ENCODE results near the gene CTRB2.
A peak's percentile ranks its signal among the peaks of the same experiment; 100 is the strongest.

Gene CTRB2

GRCh38 chr16:75193730-75194444 is 13.1 kb downstream of the CTRB2 start:
- H3K27ac Mint-ChIP-seq = no peak overlapping the region
- ATAC-seq = no peak
- no peaks in the 10 kb centered on the region for H3K4me1 Mint-ChIP-seq
- H3K27me3 Mint-ChIP-seq = peaks cover 28% of the 10 kb centered on the region
- no peak overlapping the region for H3K4me3 Mint-ChIP-seq
- no peaks in the 10 kb centered on the region for H3K9me3 Mint-ChIP-seq
- H3K36me3 Mint-ChIP-seq (ENCODE audit: low read depth) = no peaks in the 10 kb centered on the region
- DNase-seq = no peak

DNA sequence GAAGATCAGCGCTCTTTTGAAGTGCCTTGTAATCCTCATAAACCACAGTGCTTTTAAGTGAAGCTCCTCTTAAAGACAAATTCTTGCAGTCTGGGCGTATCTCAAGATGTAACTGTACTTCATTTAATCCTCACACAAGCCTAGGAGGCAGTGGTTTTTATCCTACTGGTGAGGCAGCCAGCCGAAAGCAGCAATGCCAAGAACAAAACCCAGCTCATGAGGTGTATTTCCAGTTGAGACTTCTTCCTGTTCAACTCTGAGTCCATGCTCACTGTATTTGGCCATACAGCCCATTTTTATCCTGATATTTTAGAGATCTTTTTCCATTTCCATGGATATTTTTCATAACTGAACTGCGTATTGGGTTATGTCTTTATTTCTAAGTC is 13.7 kb downstream of the CTRB2 start:
- Mint-ChIP-seq H3K36me3 (ENCODE audit: low read depth) (no peaks in the 10 kb centered on the region), H3K27me3 (peaks cover 25% of the 10 kb centered on the region)

GRCh38 chr16:75192606-75193264 is 14.2 kb downstream of the CTRB2 start:
- peaks cover 20% of the 10 kb centered on the region for H3K27me3 Mint-ChIP-seq
- DNase-seq = no peak
- H3K36me3 Mint-ChIP-seq (ENCODE audit: low read depth) = no peaks in the 10 kb centered on the region

More for the DNA sequence above, 13.7 kb downstream of the CTRB2 start:
- Mint-ChIP-seq H3K4me3 (no peak overlapping the region), H3K4me1 (no peaks in the 10 kb centered on the region), H3K27ac (no peak overlapping the region), H3K9me3 (no peaks in the 10 kb centered on the region)
- DNase-seq = no peak
- no peak for ATAC-seq

DNA sequence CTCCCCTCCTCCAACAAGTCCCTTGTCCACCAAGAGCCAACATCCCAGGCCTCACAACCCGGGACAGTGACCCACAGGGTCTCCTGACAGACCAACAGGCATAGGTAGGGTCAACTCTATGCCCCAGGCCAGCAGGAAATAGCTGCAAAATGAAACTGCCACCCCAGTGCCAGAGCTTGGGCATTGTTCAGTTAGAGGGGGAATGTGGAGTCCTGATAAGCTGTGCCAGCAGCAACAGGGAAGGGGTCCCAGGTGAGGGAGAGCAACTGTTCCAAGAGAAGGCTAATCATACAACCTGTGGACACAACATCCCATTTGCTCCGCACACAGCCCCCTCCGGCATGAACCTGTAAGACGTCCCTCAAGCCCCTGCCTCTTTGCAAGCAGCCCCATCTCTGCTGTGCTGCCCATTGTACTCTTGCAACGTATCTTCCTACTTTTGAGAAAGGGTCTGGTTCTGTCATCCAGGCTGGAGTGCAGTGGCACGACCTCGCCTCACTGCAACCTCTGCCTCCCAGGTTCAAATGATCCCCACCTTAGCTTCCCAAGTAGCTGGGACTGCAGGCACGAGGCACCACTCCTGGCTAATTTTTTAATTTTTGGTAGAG is 17.2 kb downstream of the CTRB2 start:
- Mint-ChIP-seq H3K9me3 (no peaks in the 10 kb centered on the region), H3K27me3 (peaks cover 10% of the 10 kb centered on the region), H3K4me1 (no peaks in the 10 kb centered on the region), H3K4me3 (no peak overlapping the region), H3K27ac (no peak overlapping the region), H3K36me3 (ENCODE audit: low read depth) (no peaks in the 10 kb centered on the region)
- ATAC-seq (peak; percentile 24), DNase-seq (no peak)

More at GRCh38 chr16:75192606-75193264, 14.2 kb downstream of the CTRB2 start:
- H3K4me1 Mint-ChIP-seq = no peaks in the 10 kb centered on the region
- no peak overlapping the region for H3K27ac Mint-ChIP-seq
- no peak overlapping the region for H3K4me3 Mint-ChIP-seq
- no peak for ATAC-seq
- H3K9me3 Mint-ChIP-seq = no peaks in the 10 kb centered on the region

GRCh38 chr16:75188832-75189477 is 18.0 kb downstream of the CTRB2 start:
- H3K4me3 Mint-ChIP-seq = no peak overlapping the region
- no peak for ATAC-seq
- peaks cover 10% of the 10 kb centered on the region for H3K27me3 Mint-ChIP-seq
- H3K36me3 Mint-ChIP-seq (ENCODE audit: low read depth) = no peaks in the 10 kb centered on the region
- H3K9me3 Mint-ChIP-seq = no peaks in the 10 kb centered on the region
- no peak for DNase-seq
- H3K27ac Mint-ChIP-seq = no peak overlapping the region
- H3K4me1 Mint-ChIP-seq = no peaks in the 10 kb centered on the region

GRCh38 chr16:75181630-75182029 is 25.3 kb downstream of the CTRB2 start:
- Mint-ChIP-seq H3K4me1 (peaks cover 3% of the 10 kb centered on the region), H3K27ac (no peak overlapping the region), H3K36me3 (ENCODE audit: low read depth) (peaks cover 1% of the 10 kb centered on the region), H3K4me3 (no peak overlapping the region), H3K27me3 (no peaks in the 10 kb centered on the region), H3K9me3 (peaks cover 16% of the 10 kb centered on the region)
- no peak for ATAC-seq
- no peak for DNase-seq

DNA sequence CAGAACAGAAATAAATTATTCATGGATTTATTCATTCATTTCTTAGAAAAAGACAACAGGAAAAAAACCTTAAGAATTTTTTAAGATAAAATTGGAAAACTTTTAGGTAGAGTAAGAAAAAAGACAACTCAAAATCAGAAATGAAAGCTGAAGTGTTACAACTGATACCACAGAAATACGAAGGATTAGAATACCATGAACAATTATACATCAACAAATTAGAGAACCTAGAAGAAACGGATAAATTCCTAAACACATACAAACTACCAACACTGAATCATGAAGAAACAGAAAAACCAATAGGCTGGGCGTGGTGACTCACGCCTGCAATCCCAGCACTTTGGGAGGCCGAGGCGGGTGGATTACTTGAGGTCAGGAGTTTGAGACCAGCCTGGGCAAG is 27.8 kb downstream of the CTRB2 start:
- Mint-ChIP-seq H3K36me3 (ENCODE audit: low read depth) (peaks cover 8% of the 10 kb centered on the region), H3K4me1 (peaks cover 3% of the 10 kb centered on the region)
- no peak for ATAC-seq

GRCh38 chr16:75176926-75177325 is 30.0 kb downstream of the CTRB2 start:
- Mint-ChIP-seq H3K27me3 (no peaks in the 10 kb centered on the region), H3K36me3 (ENCODE audit: low read depth) (peaks cover 28% of the 10 kb centered on the region), H3K27ac (no peak overlapping the region), H3K9me3 (peaks cover 55% of the 10 kb centered on the region), H3K4me1 (peaks cover 3% of the 10 kb centered on the region), H3K4me3 (no peak overlapping the region)
- ATAC-seq (no peak), DNase-seq (no peak)

More for the DNA sequence above, 27.8 kb downstream of the CTRB2 start:
- H3K4me3 Mint-ChIP-seq = no peak overlapping the region
- H3K27ac Mint-ChIP-seq = no peak overlapping the region
- peaks cover 32% of the 10 kb centered on the region for H3K9me3 Mint-ChIP-seq
- DNase-seq = no peak
- no peaks in the 10 kb centered on the region for H3K27me3 Mint-ChIP-seq

DNA sequence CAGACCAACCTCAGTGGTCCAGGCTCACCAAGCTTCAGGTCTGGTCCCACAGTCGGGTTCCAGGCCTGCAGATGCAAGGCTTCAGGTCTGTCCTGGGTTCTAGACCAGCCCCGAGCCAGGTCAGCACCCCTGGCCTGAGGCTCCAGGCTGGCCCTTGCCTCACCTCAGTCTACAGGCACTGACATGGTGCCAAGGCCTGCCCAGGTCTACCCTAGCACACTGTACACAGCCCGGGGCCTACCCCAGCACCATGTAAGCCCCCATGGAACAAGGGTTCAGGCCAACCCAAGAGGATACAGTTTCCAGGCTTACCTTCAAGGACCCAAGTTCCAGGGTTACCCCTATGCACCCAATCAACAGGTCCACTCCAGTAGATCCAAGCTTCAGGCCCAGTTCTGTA is 31.9 kb downstream of the CTRB2 start:
- Mint-ChIP-seq H3K27ac (no peak overlapping the region), H3K27me3 (no peaks in the 10 kb centered on the region), H3K9me3 (peaks cover 70% of the 10 kb centered on the region), H3K4me3 (no peak overlapping the region), H3K4me1 (peaks cover 3% of the 10 kb centered on the region), H3K36me3 (ENCODE audit: low read depth) (peaks cover 46% of the 10 kb centered on the region)
- DNase-seq (no peak), ATAC-seq (no peak)

DNA sequence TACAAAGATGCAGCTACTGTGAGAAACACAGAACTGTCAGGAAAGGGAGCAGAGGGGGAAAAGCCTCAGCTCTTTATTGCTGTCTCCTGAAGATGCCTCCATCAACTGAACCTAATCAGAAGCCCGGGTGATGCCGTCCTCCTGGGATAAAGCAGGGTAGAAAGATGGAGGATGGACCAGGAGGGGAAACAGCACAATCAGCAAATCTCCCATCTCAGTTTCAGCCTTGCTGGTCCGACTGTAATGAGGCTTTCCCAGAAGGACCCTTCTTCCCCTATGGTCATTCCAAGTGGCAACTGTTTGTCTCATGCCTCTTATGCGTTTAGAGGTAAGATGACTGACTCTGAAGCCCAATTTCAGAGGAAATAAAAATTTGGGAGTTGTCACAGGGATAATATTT is 34.4 kb downstream of the CTRB2 start:
- Mint-ChIP-seq H3K27ac (no peak overlapping the region), H3K36me3 (ENCODE audit: low read depth) (peaks cover 71% of the 10 kb centered on the region), H3K4me1 (peaks cover under 1% of the 10 kb centered on the region), H3K9me3 (peaks cover 84% of the 10 kb centered on the region), H3K4me3 (no peak overlapping the region), H3K27me3 (no peaks in the 10 kb centered on the region)
- DNase-seq (no peak), ATAC-seq (no peak)

GRCh38 chr16:75169899-75170405 is 37.0 kb downstream of the CTRB2 start:
- no peaks in the 10 kb centered on the region for H3K4me1 Mint-ChIP-seq
- ATAC-seq (no peak), DNase-seq (no peak)
- H3K27ac Mint-ChIP-seq = no peak overlapping the region
- H3K9me3 Mint-ChIP-seq = peaks cover 71% of the 10 kb centered on the region
- peaks cover 91% of the 10 kb centered on the region for H3K36me3 Mint-ChIP-seq (ENCODE audit: low read depth)
- H3K4me3 Mint-ChIP-seq = no peak overlapping the region
- H3K27me3 Mint-ChIP-seq = no peaks in the 10 kb centered on the region

DNA sequence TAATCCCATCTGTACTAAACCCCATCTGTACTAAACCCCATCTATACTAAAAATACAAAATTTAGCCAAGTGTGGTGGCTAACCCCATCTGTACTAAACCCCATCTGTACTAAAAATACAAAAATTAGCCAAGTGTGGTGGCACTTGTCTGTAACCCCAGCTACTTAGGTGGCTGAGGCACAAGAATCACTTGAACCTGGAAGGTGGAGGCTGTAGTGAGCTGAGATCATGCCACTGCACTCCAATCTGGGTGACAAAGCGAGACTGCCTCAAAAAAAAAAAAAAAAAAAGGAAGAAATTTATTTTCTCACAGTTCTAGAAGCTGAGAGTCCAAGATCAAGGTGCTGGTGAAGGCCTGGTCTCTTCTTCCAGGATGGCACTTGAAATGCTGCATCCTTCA is 46.6 kb downstream of the CTRB2 start:
- H3K36me3 Mint-ChIP-seq (ENCODE audit: low read depth) = peaks cover 62% of the 10 kb centered on the region

More for the DNA sequence above, 46.6 kb downstream of the CTRB2 start:
- peaks cover 10% of the 10 kb centered on the region for H3K9me3 Mint-ChIP-seq
- H3K4me1 Mint-ChIP-seq = no peaks in the 10 kb centered on the region
- DNase-seq (no peak), ATAC-seq (no peak)
- H3K27me3 Mint-ChIP-seq = no peaks in the 10 kb centered on the region
- no peak overlapping the region for H3K4me3 Mint-ChIP-seq
- no peak overlapping the region for H3K27ac Mint-ChIP-seq

All from activated naive CD8-positive, alpha-beta T cell treated with anti-CD3 and anti-CD28 coated beads, Interleukin-2, amount 50 U/mL, for 24 hours (primary cell).